Measurements from ENCODE around the gene IFNGR2. TPM values are rescaled to one million over a fixed set of nuclear protein-coding genes. Genes with fewer than 3 reads are reported as not detected.
A peak's percentile ranks its signal among the peaks of the same experiment; 100 is the strongest.
"Not testable (repeated sequence)": the region's sequence is repeated elsewhere in the genome, so short reads cannot be mapped to it uniquely, and the experiment has no call there.

The IFNGR2 gene
- total RNA-seq, 1 donor from 2014 or later: 48.8 TPM

DNA sequence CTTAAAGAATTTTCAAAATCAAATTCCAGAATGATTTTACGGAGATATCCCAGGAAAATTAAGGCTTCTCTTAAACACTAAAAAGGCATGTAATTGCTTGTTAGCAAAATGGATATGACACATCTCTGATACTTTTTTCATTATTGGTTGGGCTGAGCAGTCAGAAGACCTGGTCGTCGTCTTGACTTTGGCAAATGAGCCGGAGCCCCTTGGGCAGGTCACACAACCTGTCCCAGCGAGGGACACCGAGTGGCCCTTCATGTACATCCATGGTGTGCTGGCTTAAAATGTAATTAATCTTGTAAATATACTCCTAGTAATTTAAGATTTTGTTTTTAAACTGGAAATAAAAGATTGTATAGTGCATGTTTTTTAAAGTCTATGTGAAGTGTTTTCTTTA is 33.9 kb downstream of the IFNGR2 start:
- no peak for DNase-seq (ENCODE audit: low read depth in 2 of 2)

DNA sequence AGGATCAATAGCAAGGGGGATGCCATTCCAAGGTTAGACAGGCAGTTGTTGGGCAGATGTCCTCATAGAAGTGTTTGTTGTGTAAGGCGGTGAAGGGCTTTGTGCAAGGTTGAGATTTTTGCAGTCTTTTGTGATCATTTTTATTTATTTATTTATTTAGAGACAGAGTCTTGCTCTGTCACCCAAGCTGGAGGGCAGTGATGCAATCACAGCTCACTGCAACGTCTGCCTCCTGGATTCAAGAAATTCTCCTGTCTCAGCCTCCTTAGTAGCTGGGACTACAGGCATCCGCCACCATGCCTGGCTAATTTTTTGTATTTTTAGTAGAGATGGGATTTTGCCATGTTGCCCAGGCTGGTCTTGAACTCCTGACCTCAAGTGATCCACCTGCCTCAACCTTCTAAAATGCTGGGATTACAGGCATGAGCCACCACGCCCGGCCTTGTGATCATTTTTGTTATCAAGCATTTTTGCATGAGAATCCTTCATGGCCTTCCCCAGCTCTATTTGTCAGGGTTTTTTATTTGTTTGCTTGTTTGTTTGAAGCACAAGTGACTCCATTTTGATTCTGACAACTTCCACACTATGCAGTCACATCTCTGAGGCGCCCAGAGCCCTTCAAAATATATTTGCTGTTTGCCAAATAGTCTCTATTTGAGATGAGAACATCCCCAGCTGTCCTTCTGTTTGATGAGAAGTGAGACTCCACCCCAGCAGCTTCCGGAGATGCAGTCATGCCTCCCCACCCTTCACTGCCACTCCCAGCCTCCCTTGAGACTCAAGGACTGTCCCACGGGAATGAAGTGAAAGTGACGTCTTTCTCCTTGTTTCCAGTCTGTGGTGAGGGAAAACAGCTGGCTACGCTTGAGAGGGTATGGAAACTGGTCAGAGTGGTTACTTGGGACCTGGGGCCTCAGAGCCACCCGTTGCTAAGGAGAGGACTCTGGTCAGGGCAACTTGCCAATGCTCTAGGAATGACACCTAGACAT is 38.6 kb downstream of the IFNGR2 start:
- peak in 1 of 2 donors; percentile 94 for DNase-seq (ENCODE audit: low read depth in 2 of 2)

DNA sequence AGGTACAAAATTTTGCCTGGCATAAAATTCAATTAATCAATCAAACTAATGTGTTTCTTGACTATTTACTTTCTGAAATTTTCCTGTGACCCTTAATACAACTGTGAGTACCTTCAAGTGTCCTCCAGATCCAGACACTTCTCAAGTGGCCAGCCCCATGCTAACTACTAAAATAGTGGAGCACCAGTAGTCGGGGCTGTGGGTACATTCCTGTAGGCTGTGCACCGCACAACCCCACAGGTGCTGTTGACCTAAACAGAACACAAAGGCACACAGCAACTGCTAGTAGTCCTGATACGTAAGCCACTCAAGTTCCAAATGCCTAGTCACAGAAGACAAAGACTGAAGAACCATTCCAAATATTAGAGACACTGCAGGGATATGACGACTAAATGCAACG is 40.0 kb downstream of the IFNGR2 start:
- DNase-seq (ENCODE audit: low read depth in 2 of 2): no peak

DNA sequence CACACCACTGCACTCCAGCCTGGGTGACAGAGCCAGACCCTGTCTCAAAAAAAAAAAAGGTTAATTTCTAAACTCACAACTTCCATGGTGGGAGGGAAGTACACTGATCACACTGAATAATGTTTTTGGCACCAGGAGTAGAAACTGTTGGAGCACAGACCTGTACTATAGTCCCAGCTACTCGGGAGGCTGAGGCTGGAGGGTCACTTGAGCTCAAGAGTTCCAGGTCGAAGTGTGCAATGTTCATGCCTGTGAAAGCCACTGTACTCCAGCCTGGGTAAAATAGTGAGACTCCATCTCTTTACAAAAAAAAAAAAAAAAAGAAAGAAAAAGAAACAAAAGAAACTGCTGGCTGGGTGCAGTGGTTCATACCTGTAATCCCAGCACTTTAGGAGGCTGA is 41.3 kb downstream of the IFNGR2 start:
- DNase-seq (ENCODE audit: low read depth in 2 of 2): no peak

DNA sequence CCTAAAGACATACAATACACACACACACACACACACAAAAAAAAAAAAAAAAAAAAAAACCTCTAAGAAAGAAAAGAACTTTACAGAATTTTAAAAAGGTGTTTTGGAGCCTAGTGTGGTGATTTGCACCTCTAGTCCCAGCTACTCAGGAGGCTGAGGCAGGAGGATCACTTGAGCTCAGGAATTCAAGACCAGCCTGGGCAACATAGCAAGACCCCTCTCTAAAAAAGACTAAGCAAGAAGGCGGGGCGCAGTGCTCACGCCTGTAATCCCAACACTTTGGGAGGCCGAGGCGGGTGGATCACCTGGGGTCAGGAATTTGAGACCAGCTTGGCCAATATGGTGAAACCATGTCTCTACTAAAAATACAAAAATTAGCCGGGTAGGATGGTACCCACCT is 43.4 kb downstream of the IFNGR2 start:
- DNase-seq (ENCODE audit: low read depth in 2 of 2): not testable (repeated sequence)

DNA sequence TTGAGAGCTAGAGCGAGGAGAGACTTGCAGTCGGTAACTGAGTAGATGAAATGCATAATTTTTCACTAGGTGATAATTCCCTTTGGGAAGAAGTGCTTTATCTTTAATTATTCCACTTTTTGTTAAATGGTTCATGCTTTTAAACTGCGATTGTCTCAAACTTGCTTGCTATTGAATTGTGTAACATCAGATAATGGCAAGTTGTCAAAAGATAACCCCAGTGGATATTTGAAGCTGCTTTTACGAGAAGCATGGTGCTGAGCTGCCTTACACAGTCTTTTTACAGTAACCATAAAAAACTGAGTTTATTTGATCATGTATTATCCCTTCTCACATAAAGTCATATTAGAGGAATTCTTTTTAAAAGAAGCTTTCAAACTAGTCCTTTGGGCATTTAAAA is 46.4 kb downstream of the IFNGR2 start:
- DNase-seq (ENCODE audit: low read depth in 2 of 2): no peak

DNA sequence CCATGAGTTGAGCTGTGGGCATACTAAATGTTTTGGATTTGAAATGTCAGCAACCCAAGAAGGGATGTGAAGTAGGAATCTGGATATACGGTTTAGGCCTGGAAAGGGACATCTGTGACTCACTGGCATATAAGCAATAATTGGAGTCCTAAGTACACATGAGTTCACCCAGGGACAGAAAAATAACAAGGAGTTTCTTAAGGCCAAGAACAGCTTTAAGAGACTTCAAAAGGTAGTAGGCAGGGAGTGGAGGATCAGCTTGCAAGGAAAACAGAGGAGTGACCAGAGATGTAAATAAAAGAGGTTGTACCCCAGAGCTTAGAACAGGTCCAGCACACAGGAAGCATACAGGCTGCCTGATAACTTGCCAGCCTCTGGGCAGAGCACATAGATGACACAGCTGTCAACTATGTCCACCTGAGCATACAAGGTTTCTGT is 48.4 kb downstream of the IFNGR2 start:
- DNase-seq (ENCODE audit: low read depth in 2 of 2): no peak

DNA sequence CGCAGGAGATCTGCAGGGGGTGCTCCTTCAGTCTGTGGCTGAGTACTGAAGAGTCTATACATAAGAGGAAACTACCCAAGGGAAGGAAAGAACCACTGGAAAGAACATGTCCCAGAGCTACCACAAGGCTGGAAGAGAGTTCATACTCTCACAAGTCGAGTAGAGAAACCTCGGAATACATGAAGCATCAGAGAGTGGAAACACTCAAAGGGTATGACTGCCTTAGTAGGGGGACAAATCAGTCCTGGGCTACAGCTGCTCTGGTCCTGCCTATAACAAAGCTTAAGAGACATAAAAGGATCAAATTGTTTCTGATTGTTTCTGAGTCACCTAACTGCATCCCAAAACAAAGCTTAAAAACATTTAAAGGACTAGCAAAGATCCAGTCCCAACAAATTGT is 49.1 kb downstream of the IFNGR2 start:
- DNase-seq (ENCODE audit: low read depth in 2 of 2): no peak

DNA sequence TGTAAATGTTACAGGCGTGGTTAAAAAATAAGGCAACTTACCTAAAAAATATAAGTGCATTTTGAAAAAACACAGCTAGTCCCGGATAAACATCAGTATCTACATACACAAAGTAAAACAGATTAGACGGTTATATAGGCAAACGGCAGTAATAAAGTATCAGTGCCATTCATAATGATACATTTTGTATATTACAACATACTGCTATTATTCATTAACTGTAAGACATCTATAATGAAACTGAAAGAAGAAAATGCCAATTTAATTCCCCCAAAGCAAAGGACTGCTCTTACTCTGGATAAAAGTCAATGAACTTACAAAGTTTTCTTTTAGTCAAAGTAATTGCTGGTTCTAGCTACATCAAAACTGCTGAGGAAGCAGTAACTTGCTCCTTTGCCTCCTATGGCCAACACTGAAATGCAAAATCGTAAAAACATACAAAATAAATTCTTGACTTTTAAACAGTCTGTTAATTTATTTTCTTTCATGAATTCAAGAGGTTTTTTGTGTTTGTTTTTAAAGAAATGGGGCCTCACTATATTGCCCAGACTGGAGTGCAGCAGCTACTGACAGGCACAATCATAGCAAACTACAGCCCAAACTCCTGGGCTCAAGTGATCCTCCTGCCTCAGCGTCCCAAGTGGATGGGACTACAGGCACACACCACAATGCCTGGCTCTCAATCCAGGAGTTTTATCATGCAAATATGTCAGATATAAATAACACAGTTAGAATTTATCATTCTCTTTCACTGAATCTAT is 52.7 kb downstream of the IFNGR2 start:
- no peak for DNase-seq (ENCODE audit: low read depth in 2 of 2)

DNA sequence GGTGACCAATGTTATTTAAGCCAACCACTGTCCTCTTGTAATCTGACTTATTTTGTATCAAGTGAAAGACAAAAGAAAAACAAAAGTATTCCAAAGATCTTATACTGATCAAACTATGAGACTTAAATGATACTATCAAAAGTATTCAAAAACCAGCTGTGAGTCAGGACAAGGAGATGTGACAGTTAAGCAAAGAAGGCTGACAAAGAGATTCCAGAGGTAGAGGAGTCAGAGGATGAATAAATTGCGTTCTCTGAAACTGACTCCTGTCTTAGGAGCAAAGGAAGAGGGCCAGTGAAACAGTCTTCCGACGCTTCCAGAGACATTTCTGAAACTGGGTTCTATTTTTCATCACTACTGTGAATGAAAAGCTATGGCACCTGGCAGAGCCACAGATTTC is 55.6 kb downstream of the IFNGR2 start:
- DNase-seq (ENCODE audit: low read depth in 2 of 2): no peak

DNA sequence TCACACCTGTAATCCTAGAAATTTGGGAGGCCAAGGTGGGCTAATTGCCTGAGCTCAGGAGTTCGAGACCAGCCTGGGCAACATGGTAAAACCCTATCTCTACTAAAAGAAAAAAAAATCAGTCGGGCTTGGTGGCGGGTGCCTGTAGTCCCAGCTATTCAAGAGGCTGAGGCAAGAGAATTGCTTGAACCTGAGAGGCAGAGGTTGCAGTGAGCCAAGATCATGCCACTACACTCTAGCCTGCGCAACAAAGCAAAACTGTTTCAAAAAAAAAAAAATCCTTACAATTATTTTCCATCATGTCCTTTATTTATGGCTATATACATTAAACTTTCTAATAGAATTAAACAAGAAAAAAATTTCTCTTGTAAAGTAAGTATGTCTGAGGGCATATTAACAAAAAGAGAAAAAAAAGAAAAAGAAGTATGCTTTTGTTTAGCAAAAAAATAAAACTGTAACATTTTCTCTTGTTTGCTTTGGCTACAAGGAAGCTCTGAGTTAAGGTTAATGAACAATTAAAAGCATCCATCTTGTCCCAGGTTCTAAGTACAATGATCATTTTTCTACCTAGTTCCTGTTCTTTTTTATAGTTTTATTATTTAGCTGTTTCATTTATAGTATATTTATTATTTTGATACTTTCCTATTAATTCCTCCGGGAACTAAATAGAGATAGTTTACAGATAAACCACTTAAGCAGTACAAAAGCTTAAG is 58.5 kb downstream of the IFNGR2 start:
- DNase-seq (ENCODE audit: low read depth in 2 of 2): no peak

DNA sequence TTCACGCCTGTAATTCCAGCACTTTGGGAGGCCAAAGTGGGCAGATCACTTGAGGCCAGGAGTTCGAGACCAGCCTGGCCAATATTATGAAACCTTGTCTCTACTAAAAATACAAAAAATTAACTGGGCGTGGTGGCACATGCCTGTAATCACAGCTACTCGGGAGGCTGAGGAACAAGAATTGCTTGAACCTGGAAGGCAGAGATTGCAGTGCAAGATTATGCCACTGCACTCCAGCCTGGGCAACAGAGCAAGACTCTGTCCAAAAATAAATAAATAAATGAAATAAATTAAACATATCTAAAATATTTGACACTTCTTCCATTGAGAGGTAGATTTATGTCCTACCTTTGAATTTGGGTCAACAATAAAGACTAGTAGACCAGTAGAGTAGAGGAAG is 66.0 kb downstream of the IFNGR2 start:
- DNase-seq (ENCODE audit: low read depth in 2 of 2): not testable (repeated sequence)

DNA sequence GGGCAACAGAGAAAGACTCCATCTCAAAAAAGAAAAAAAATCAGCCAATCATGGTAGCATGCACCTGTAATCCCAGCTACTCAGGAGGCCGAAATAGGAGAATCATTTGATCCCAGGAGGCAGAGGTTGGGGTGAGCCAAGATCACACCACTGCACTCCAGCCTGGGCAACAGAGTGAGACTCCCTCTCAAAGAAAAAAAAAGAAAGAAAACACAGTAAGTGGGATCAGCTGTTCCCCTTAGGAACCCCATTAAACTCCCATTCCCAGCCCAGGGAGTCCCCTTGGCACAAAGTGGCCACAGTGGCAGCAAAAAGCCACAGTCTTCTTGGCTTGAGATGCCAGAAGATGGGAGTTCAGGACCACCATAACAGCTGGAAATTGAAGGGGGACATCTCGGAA is 67.5 kb downstream of the IFNGR2 start:
- DNase-seq (ENCODE audit: low read depth in 2 of 2): no peak

DNA sequence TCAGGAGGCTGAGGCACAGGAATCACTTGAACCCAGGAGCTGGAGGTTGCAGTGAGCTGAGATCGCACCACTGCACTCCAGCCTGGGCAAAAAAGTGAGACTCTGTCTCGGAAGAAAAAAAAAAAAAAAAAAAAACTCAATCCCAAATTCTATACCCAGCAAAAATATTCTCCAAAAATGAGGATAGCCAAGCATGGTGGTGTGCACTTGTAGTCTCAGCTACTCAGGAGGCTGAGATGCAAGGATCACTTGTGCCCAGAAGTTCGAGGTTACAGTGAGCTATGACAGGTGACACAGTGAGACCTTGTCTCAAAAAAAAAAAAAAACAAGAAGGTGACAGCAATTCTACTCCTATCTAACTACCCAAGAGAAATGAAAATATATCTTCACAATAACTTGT is 70.1 kb downstream of the IFNGR2 start:
- DNase-seq (ENCODE audit: low read depth in 2 of 2): no peak

DNA sequence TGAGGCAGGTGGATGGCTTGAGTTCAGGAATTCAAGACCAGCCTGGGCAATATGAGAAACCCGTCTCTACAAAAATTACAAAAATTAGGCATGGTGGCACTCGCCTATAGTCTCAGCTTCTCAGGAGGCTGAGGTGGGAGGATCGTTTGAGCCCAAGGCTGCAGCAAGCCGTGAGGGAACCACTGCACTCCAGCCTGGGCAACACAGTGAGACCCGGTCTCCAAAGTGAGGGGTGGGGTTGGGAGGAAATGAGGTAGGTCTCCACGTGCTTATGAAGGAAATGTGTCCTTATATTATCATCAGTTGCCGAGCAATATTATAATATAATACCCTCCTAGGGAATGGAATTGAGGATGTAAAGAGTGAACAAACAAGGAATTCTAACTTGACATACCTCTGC is 73.9 kb downstream of the IFNGR2 start:
- DNase-seq (ENCODE audit: low read depth in 2 of 2): no peak

DNA sequence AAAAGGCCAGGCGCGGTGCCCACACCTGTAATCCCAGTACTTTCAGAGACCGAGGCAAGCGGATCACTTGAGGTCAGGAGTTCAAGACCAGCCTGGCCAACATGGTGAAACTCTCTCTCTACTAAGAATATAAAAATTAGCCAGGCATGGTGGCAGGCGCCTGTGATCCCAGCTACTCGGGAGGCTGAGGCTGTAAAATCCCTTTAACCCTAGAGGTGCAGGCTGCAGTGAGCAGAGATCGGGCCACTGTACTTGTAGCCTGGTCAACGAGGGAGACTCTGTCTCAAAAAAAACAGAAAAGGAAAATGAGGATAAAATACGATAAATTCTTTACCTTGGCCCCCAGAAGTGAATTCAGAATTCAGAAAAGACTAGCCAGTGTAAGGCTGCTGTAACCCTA is 75.0 kb downstream of the IFNGR2 start:
- DNase-seq (ENCODE audit: low read depth in 2 of 2): peak in 1 of 2 donors; percentile 1

DNA sequence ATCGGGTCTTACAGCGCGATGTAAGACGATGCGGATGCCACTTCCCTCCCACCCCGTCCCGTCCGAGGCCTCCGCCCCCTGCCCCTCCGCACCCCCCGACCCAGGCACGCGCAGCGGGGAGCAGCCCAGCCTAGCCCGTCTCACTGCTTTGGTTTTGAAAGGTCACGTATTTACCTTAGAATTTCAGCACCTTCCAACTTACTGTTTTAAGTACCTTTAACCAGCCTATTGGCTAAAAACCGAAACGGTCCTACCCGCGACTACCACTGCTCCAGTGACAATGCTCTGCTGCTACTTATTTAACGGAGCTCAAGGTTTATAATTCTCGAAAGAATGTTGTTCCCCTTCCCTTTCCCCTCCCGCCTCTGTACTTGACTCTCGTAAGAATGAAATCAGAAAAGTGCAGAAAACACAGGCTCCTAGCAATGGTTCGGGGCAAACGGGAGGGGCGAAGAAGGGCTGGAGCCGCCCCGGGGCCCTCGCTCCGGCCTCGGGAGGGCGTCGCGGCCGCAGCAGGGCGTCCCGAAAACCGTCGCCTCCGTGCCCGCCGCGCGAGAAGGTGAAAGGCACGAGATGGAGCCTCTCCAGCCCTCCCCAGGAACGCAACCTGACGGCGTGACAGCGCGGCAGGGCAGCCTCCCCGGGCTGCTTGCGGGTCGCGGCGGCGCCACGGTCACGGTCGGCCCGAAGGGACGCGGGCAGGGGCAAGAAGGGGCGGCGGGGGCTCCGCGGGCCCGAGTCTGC is 75.9 kb downstream of the IFNGR2 start:
- peak; percentile 39 to 42 for DNase-seq (ENCODE audit: low read depth in 2 of 2)

DNA sequence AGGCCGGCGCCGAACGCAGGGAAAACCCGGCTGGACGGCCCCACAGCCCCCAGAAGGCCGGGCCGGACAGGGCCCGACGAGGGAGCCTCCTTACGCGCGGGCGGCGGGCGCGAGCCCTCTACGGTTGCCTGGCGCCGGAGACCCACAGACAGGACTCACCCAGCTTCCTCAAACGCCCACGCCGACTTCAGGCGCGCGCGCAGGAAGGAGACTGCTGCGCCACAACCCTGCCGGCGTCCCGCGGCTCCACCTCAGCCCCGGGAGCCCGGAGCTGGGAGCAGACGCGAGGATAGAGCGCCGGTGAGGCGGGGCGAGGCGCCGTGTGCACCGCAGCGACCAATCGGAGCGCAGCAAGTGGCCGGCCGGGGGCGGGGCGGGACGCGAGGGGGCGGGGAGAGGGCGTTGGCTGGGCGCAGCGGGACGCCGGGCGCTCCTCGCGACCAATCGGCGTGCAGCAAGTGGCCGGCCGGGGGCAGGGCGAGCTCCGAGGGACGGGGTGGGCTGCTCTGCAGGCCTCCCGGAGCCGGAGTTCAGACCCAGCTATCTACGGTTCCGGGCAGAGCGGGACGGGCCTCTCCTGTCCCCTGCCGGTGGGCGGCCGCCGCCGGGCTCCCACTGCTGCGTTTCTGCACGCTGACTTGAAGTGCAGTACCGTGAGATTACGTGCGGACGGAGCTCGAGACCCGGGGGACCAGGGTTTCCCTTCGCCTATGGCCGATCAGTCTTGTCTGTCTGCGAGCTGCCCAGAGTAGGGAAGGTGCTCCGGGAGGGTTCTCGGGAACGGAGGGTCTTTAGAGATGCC is 76.7 kb downstream of the IFNGR2 start, which contains the start of gene TMEM50B:
Gene TMEM50B, minus strand, starts transcription at position 296 of the 802 bp plus-strand sequence. CDS start 11,089 bp downstream, outside the sequence.
- DNase-seq (ENCODE audit: low read depth in 2 of 2): peak; percentile 97 to 98

DNA sequence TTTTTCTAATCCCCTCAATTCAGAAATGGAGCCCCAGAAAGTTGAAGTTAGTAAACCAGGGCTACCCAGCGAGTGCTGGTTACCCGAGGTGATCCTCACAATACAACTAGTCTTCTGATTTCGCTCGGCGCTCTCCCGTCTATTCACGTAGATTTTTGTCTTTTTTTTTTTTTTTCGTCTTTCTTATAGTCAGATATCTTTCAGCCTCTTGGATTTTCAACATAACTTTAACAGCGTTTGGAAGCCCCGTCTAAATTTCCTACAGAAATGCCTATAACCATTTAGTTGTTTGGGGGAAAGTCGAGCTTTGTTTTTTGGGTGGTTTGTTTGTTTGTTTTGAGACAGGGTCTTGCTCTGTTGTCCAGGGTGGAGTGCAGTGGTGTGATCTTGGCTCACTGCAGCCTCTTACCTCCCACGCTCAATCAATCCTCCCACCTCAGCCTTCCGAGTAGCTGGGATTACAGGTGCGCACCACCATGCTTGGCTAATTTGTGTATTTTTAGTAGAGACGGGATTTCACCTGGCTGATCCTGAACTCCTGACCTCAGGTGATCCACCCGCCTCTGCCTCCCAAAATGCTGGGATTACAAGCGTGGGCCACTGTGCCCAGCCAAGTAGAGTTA is 77.4 kb downstream of the IFNGR2 start:
- no peak for DNase-seq (ENCODE audit: low read depth in 2 of 2)

Measured in lung microvascular endothelial cell (primary cell).